Astrocyte (in vitro differentiated cells and primary cell): Measurements from ENCODE around the gene PRKCA. TPM values are rescaled to one million over a fixed set of nuclear protein-coding genes. Genes with fewer than 3 reads are reported as not detected.
A peak's percentile ranks its signal among the peaks of the same experiment; 100 is the strongest.

Experiments
- DNase-seq: peaks from one replicate; pipeline ENCODE4 v3.0.0-alpha.2; 2010; ENCODE audit warnings: low read depth
- FAIRE-seq: peaks from 2 replicates; lab custom pipeline; 2011; peaks lifted over from hg19 to GRCh38; lab: Jason Lieb, UNC
- H2AFZ ChIP-seq: 2 replicates; pipeline ENCODE4 v1.6.0; 2012; ENCODE audit warnings: low read depth, low read length, inconsistent platforms
- H3K27ac ChIP-seq: 2 replicates; pipeline ENCODE4 v1.5.1; 2011; ENCODE audit warnings: low read depth, low read length, inconsistent platforms
- H3K27me3 ChIP-seq: 2 replicates; pipeline ENCODE4 v1.6.0; 2011; ENCODE audit warnings: low read length, inconsistent platforms; ENCODE audit not compliant: insufficient read depth
- H3K36me3 ChIP-seq: 2 replicates; pipeline ENCODE4 v1.5.1; 2011; ENCODE audit warnings: low read length, inconsistent platforms; ENCODE audit not compliant: insufficient read depth
- H3K4me1 ChIP-seq: 2 replicates; pipeline ENCODE4 v1.5.1; 2011; ENCODE audit warnings: low read length, inconsistent platforms; ENCODE audit not compliant: insufficient read depth
- H3K4me2 ChIP-seq: 2 replicates; pipeline ENCODE4 v1.6.0; 2012; ENCODE audit warnings: low read length, inconsistent platforms
- H3K4me3 ChIP-seq: 2 replicates; pipeline ENCODE4 v1.5.1; 2011; ENCODE audit warnings: low read depth, mild to moderate bottlenecking, low read length, inconsistent platforms; ENCODE audit not compliant: insufficient read depth
- H3K79me2 ChIP-seq: 2 replicates; pipeline ENCODE4 v1.6.0; 2012; ENCODE audit warnings: mild to moderate bottlenecking, low read length, inconsistent platforms; ENCODE audit not compliant: insufficient read depth
- H3K9ac ChIP-seq: 2 replicates; pipeline ENCODE4 v1.6.0; 2012; ENCODE audit warnings: mild to moderate bottlenecking, low read length, inconsistent platforms
- H3K9me3 ChIP-seq: 2 replicates; pipeline ENCODE4 v1.5.1; 2012; ENCODE audit warnings: low read depth, mild to moderate bottlenecking, low read length, inconsistent platforms; ENCODE audit not compliant: insufficient read depth
- H4K20me1 ChIP-seq: 2 replicates; pipeline ENCODE4 v1.6.0; 2012; ENCODE audit warnings: low read length, inconsistent platforms; ENCODE audit not compliant: insufficient read depth
- H3K27ac Mint-ChIP-seq: one replicate; pipeline ENCODE4 v1.8.0; 2021; ENCODE audit warnings: mild to moderate bottlenecking, mixed read lengths; ENCODE audit not compliant: unreplicated experiment
- H3K27me3 Mint-ChIP-seq: one replicate; pipeline ENCODE4 v1.8.0; 2021; ENCODE audit warnings: low read depth, mixed read lengths; ENCODE audit not compliant: unreplicated experiment
- H3K36me3 Mint-ChIP-seq: one replicate; pipeline ENCODE4 v1.8.0; 2021; ENCODE audit warnings: low read depth, mixed read lengths; ENCODE audit not compliant: unreplicated experiment
- H3K4me1 Mint-ChIP-seq: one replicate; pipeline ENCODE4 v1.8.0; 2021; ENCODE audit warnings: low read depth, mixed read lengths; ENCODE audit not compliant: unreplicated experiment
- H3K4me3 Mint-ChIP-seq: one replicate; pipeline ENCODE4 v1.8.0; 2021; ENCODE audit warnings: mild to moderate bottlenecking, moderate library complexity, mixed read lengths; ENCODE audit not compliant: unreplicated experiment
- H3K9me3 Mint-ChIP-seq: one replicate; pipeline ENCODE4 v1.8.0; 2021; ENCODE audit warnings: mild to moderate bottlenecking, mixed read lengths; ENCODE audit not compliant: unreplicated experiment
- EZH2 ChIP-seq: IDR thresholded peaks from 2 replicates; pipeline ENCODE4 v1.6.1; 2012; ENCODE audit warnings: mild to moderate bottlenecking, low read length, inconsistent platforms; ENCODE audit not compliant: insufficient read depth
- total RNA-seq: library from RNA; stranded (reverse); gene quantifications from 2 replicates; pipeline ENCODE4 v1.2.1, GENCODE V29; 2021
- TF ChIP-seq, protein P1 (sequence below): IDR thresholded peaks from 2 replicates; pipeline ENCODE4 v1.5.1; 2011; ENCODE audit warnings: low read depth, mild to moderate bottlenecking, inconsistent platforms, low read length, moderate library complexity; ENCODE audit not compliant: insufficient read depth

The PRKCA gene
- total RNA-seq, 1 donor from 2014 or later: 49.9 TPM

- no peak for FAIRE-seq
- Histone ChIP-seq H3K79me2 (no peaks in the 10 kb centered on the region), H3K4me3 (no peak overlapping the region), H3K36me3 (no peaks in the 10 kb centered on the region), H2AFZ (no peak overlapping the region), H3K9ac (no peak overlapping the region), H3K4me1 (no peaks in the 10 kb centered on the region), H3K27ac (no peak overlapping the region), H3K9me3 (no peaks in the 10 kb centered on the region), H3K27me3 (no peaks in the 10 kb centered on the region), H3K4me2 (no peak overlapping the region), H4K20me1 (peaks cover 24% of the 10 kb centered on the region)
- peak overlapping the region; percentile 43 for H3K27ac Mint-ChIP-seq
- H3K4me3 Mint-ChIP-seq: no peak overlapping the region
- H3K27me3 Mint-ChIP-seq: no peaks in the 10 kb centered on the region
- peaks cover 20% of the 10 kb centered on the region for H3K4me1 Mint-ChIP-seq
- DNase-seq: peak; percentile 43
- no peaks in the 10 kb centered on the region for H3K9me3 Mint-ChIP-seq
- H3K36me3 Mint-ChIP-seq: no peaks in the 10 kb centered on the region
- TF ChIP-seq EZH2: no peak
- TF ChIP-seq, protein P1, sequence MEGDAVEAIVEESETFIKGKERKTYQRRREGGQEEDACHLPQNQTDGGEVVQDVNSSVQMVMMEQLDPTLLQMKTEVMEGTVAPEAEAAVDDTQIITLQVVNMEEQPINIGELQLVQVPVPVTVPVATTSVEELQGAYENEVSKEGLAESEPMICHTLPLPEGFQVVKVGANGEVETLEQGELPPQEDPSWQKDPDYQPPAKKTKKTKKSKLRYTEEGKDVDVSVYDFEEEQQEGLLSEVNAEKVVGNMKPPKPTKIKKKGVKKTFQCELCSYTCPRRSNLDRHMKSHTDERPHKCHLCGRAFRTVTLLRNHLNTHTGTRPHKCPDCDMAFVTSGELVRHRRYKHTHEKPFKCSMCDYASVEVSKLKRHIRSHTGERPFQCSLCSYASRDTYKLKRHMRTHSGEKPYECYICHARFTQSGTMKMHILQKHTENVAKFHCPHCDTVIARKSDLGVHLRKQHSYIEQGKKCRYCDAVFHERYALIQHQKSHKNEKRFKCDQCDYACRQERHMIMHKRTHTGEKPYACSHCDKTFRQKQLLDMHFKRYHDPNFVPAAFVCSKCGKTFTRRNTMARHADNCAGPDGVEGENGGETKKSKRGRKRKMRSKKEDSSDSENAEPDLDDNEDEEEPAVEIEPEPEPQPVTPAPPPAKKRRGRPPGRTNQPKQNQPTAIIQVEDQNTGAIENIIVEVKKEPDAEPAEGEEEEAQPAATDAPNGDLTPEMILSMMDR: peak; percentile 86
Measured at GRCh38 chr17:66715745-66716156, 413.3 kb downstream of the PRKCA start.

- DNase-seq (peak; percentile 14), FAIRE-seq (no peak)
- H3K9me3 ChIP-seq: no peaks in the 10 kb centered on the region
- Mint-ChIP-seq H3K27me3 (no peaks in the 10 kb centered on the region), H3K4me1 (peaks cover 20% of the 10 kb centered on the region), H3K9me3 (no peaks in the 10 kb centered on the region), H3K4me3 (no peak overlapping the region), H3K27ac (no peak overlapping the region), H3K36me3 (no peaks in the 10 kb centered on the region)
- no peak overlapping the region for H3K4me2 ChIP-seq
- TF ChIP-seq, protein P1: no peak
- no peak for TF ChIP-seq EZH2
- H3K9ac ChIP-seq: no peak overlapping the region
- H3K4me3 ChIP-seq: no peak overlapping the region
- no peaks in the 10 kb centered on the region for H3K36me3 ChIP-seq
- no peak overlapping the region for H2AFZ ChIP-seq
- no peaks in the 10 kb centered on the region for H3K79me2 ChIP-seq
- no peak overlapping the region for H3K27ac ChIP-seq
- no peaks in the 10 kb centered on the region for H3K27me3 ChIP-seq
- no peaks in the 10 kb centered on the region for H3K4me1 ChIP-seq
- peaks cover 24% of the 10 kb centered on the region for H4K20me1 ChIP-seq
Measured at GRCh38 chr17:66716236-66717026, 414.0 kb downstream of the PRKCA start.

DNA sequence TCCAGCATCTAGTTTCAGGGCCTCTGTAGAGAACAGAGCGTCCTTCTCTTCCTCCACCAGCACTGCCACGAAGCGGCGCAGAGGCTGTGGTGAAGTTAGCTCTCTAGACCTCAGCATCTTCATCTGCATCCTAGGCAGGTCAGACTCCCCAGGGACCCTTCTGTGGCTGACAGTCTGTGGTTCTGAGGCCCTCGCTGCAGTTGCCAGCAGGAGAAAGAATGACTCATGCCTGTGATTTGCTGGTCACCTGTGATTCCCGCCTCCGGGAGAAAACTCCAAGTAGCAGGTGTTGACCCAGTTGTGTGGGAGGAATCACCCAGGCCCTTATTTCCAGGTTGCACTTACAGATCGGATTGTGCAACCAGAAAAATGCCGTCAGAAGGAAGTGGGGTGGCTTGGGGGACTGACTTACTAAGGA is 415.2 kb downstream of the PRKCA start:
- Mint-ChIP-seq H3K27me3 (no peaks in the 10 kb centered on the region), H3K9me3 (no peaks in the 10 kb centered on the region), H3K27ac (no peak overlapping the region), H3K36me3 (no peaks in the 10 kb centered on the region), H3K4me3 (no peak overlapping the region), H3K4me1 (peaks cover 15% of the 10 kb centered on the region)
- H3K9me3 ChIP-seq: no peaks in the 10 kb centered on the region
- H3K9ac ChIP-seq: no peak overlapping the region
- H2AFZ ChIP-seq: no peak overlapping the region
- no peaks in the 10 kb centered on the region for H3K79me2 ChIP-seq
- H3K4me3 ChIP-seq: no peak overlapping the region
- no peak overlapping the region for H3K4me2 ChIP-seq
- peaks cover 24% of the 10 kb centered on the region for H4K20me1 ChIP-seq
- DNase-seq: peak; percentile 26
- no peak for FAIRE-seq
- H3K4me1 ChIP-seq: no peaks in the 10 kb centered on the region
- no peaks in the 10 kb centered on the region for H3K27me3 ChIP-seq
- TF ChIP-seq, protein P1: no peak
- no peak for TF ChIP-seq EZH2
- H3K27ac ChIP-seq: no peak overlapping the region
- no peaks in the 10 kb centered on the region for H3K36me3 ChIP-seq
